GM18511 (cell line): Measurements from ENCODE around the gene CTBP2.
"Not testable (repeated sequence)": the region's sequence is repeated elsewhere in the genome, so short reads cannot be mapped to it uniquely, and the experiment has no call there.

Experiments
- ATAC-seq: cut with Tn5 transposase; IDR thresholded peaks from one replicate; pipeline ENCODE4 v1.9.1; 2021; ENCODE audit warnings: mild to moderate bottlenecking, moderate library complexity; ENCODE audit not compliant: unreplicated experiment

CTBP2 gene

DNA sequence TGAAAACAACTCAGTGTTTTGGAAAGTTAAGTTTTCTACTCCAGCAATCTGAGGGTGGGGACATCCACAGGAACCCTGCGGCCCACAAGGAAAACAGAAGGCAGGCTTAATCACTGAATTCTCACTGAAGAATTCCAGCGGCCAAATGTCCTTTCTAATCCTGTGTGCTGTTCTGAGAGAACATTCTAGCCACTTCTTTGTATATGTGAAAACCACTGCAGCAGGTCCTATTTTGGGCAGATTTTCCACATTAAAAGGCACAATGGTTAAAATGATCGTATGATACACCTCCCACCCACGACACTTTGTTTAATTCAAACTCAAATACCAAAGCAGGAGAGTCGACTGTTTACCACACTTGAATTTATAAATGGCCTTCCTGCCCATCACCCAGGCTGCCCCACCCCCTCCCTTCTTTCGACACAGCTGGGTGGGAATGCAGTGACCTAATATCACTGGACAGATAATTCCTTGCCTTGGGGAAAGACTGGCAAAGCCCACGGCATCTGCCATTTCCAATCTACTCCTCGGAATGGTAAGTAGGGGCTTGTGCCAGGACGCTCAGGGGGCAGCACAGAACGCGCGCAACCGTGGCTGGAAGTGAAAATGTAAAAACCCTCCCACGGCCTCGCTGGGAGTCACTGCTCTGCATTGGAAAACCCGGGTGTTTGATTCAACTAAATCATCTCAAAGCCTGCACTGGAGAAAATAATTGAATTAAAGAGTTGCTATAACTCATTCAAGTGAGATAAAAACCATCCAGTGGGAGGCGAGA is 67.0 kb downstream of the CTBP2 start:
- no peak for ATAC-seq

GRCh38 chr10:125092564-125093031 is 67.8 kb downstream of the CTBP2 start:
- ATAC-seq, result no peak

- ATAC-seq, result no peak
These were observed 68.5 kb downstream of the CTBP2 start for GRCh38 chr10:125091891-125092290.

GRCh38 chr10:125089469-125089868 is 70.9 kb downstream of the CTBP2 start:
- no peak for ATAC-seq

DNA sequence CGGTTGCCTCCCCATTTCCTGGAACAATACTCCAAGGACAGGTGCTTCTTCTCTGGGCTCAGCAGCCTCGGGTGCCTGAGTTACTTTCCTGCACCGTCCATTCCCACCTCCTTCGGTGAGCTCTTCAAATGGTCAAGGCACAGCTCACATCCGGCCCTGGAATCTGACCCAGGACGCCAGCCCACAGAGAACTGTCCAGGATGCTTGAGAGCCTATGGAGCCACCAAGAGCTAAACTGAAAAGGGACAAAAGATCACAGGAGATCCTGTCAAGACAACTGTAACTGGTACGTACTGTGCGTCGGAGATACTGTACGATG is 72.5 kb downstream of the CTBP2 start:
- ATAC-seq, result no peak

DNA sequence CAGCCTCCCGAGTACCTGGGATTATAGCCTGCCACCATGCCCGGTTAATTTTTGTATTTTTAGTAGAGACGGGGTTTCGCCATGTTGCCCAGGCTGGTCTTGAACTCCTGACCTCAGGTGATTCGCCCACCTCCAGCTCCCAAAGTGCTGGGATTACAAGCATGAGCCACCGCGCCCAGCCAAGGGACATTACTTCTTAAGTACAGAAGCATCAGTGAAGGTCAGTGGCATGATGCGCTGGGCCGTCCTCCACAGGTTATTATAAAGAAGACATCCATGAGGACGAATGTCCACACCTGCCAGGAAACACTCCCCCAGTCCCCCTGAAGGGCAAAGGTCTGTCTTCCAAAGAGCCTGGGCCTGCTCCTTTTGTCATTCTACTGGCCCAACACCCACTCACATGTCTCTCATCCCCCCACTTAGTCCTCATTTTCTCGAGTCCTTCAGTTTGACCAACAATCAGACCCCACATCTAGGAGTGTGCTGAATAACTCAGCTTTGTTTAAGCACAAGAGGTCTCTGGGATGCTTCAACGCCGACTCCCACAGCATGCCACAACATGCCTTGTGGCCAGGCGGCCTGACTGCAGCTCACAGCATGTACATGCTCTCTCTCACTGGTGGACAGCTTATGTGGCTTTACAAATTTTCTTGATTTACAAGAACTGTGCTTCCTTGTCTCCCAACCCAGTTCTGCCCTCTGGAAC is 73.0 kb downstream of the CTBP2 start:
- no peak for ATAC-seq

GRCh38 chr10:125086691-125087090 is 73.7 kb downstream of the CTBP2 start:
- no peak for ATAC-seq

- ATAC-seq, result no peak
These were observed 74.9 kb downstream of the CTBP2 start for GRCh38 chr10:125085258-125086054.

- ATAC-seq, result no peak
These were observed 75.6 kb downstream of the CTBP2 start for GRCh38 chr10:125084614-125085257.

GRCh38 chr10:125084191-125084613 is 76.2 kb downstream of the CTBP2 start:
- ATAC-seq, result no peak

DNA sequence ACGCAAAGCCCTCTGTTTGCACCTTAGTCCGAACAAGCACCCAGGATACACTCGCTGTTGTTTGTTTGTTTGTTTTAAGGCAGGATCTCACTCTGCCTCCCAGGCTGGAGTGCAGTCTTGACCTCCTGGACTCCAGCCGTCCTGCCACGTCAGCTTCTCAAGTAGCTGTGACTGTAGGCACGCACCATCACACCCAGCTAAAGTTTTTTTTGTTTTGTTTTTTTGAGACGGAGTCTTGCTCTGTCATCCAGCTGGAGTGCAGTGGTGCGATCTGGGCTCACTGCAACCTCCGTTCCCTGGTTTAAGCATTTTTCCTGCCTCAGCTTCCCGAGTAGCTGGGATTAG is 76.8 kb downstream of the CTBP2 start:
- ATAC-seq, result no peak

GRCh38 chr10:125082881-125083575 is 77.3 kb downstream of the CTBP2 start:
- no peak for ATAC-seq

GRCh38 chr10:125082471-125082870 is 77.9 kb downstream of the CTBP2 start:
- ATAC-seq, result not testable (repeated sequence)

DNA sequence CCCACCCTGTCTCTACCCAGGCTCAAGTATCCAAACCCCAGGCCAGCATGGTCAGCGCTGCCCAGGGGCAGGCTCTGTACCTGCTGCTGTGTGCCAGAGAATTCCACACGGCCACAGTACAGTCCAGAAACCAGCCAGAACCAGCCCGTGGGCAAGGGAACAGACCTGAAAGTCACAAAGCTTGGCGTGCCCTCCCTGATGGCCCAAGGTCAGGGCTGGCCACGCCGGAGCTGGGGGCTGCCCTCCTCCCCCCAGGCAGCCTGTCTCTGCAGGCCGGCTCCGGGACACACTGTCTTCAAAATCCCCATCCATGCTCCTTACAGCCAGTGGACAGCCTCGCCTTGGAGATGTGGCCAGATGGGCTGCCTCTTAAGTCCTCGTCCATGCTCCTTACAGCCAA is 78.4 kb downstream of the CTBP2 start:
- no peak for ATAC-seq

- no peak for ATAC-seq
These were observed 79.4 kb downstream of the CTBP2 start for GRCh38 chr10:125080984-125081383.

DNA sequence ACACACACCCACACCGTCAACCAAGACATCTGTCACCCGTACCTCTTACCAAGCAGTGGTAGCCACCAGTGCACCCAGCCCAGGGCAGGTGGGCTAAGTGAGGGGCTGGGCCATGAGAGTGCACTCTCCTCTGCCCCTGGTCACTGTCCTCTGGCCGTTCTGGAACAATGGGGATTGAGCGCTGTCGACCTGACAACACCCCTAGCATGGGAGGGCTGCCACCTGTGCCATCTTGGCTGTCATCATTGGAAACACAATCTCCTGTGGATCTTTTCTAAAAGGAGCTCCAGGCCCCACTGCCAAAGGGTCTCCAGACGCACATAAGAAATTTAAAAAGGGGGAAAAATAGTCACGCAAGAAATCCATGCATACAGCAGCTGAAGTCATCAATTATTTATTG is 80.1 kb downstream of the CTBP2 start:
- ATAC-seq, result no peak

DNA sequence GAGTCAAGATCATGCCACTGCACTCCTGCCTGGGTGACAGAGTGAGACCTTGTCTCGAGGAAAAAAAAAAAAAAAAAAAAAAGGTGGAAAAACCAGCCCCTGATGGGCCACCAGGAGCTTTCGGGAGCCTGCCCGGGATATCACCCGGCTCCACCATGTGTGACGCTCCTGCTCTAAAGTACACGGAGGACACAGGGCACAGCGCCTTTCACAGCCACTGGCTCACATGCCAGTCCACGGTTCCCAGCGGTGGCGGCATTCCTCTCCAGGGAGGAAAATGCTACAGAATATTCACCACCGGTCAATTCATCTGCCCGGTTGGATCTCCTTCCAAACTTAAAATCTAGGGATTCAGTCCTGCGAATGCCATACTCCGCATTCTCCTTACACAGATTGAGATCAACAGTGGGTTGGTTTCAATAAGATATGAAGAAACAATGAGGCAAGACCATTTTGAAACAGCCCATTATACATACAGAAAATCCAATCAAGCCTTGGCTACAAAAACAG is 81.2 kb downstream of the CTBP2 start:
- no peak for ATAC-seq

- ATAC-seq, result no peak
These were observed 83.3 kb downstream of the CTBP2 start for GRCh38 chr10:125076891-125077541.

- ATAC-seq, result no peak
These were observed 84.1 kb downstream of the CTBP2 start for GRCh38 chr10:125076121-125076825.
